Keratinocyte (primary cell): Measurements from ENCODE around the gene SLC16A9. TPM values are rescaled to one million over a fixed set of nuclear protein-coding genes. Genes with fewer than 3 reads are reported as not detected.

Experiments
- DNase-seq: peaks from one replicate; pipeline ENCODE4 v3.0.0-alpha.2; 2011; ENCODE audit warnings: low read depth, missing footprints, low spot score
- FAIRE-seq: peaks from 2 replicates; lab custom pipeline; 2011; peaks lifted over from hg19 to GRCh38; lab: Jason Lieb, UNC
- H2AFZ ChIP-seq: 2 replicates; pipeline ENCODE4 v1.6.0; 2012; ENCODE audit warnings: low read length, control low read depth, inconsistent platforms; ENCODE audit not compliant: control insufficient read depth
- H3K27ac ChIP-seq: 2 replicates; pipeline ENCODE4 v1.5.1; 2011; ENCODE audit warnings: low read length; ENCODE audit not compliant: control insufficient read depth, insufficient read depth
- H3K27me3 ChIP-seq: 3 replicates; pipeline ENCODE4 v1.6.0; 2011; ENCODE audit warnings: low read length; ENCODE audit not compliant: control insufficient read depth, insufficient read depth; ENCODE audit errors: extremely low read depth
- H3K36me3 ChIP-seq, 2 experiments: 2 replicates in 1 of 2; 3 replicates in 1 of 2; pipeline ENCODE4 v1.5.1; 2011; ENCODE audit warnings: low read length in 2 of 2, mild to moderate bottlenecking in 1 of 2; ENCODE audit not compliant: control insufficient read depth in 2 of 2, insufficient read depth in 2 of 2; ENCODE audit errors: extremely low read depth in 1 of 2
- H3K4me1 ChIP-seq: 3 replicates; pipeline ENCODE4 v1.5.1; 2011; ENCODE audit warnings: low read length; ENCODE audit not compliant: control insufficient read depth, insufficient read depth; ENCODE audit errors: extremely low read depth
- H3K4me2 ChIP-seq: 3 replicates; pipeline ENCODE4 v1.6.0; 2011; ENCODE audit warnings: low read depth, low read length; ENCODE audit not compliant: control insufficient read depth, insufficient read depth; ENCODE audit errors: extremely low read depth
- H3K4me3 ChIP-seq, 3 experiments: fragments of 200-600 bp in 1 of 3; sonication (generic) in 1 of 3; 2 replicates in 2 of 3; 3 replicates in 1 of 3; pipeline ENCODE4 v1.5.1; 2011 to 2016; ENCODE audit warnings: low read length in 3 of 3, mild to moderate bottlenecking in 3 of 3, control low read depth in 2 of 3, inconsistent platforms in 1 of 3, low read depth in 1 of 3, mixed read lengths in 1 of 3, mixed run types in 1 of 3, moderate library complexity in 1 of 3; ENCODE audit not compliant: control insufficient read depth in 2 of 3, insufficient read depth in 2 of 3; ENCODE audit errors: extremely low read depth in 1 of 3
- H3K79me2 ChIP-seq: 2 replicates; pipeline ENCODE4 v1.6.0; 2012; ENCODE audit warnings: low read length; ENCODE audit not compliant: control insufficient read depth, insufficient read depth
- H3K9ac ChIP-seq: 3 replicates; pipeline ENCODE4 v1.6.0; 2011; ENCODE audit warnings: low read length; ENCODE audit not compliant: control insufficient read depth, insufficient read depth; ENCODE audit errors: extremely low read depth
- H3K9me1 ChIP-seq: 3 replicates; pipeline ENCODE4 v1.6.0; 2011; ENCODE audit warnings: low read length; ENCODE audit not compliant: control insufficient read depth, insufficient read depth; ENCODE audit errors: extremely low read depth
- H3K9me3 ChIP-seq: 2 replicates; pipeline ENCODE4 v1.5.1; 2012; ENCODE audit warnings: low read depth, low read length; ENCODE audit not compliant: control insufficient read depth
- H4K20me1 ChIP-seq: 3 replicates; pipeline ENCODE4 v1.6.0; 2011; ENCODE audit warnings: low read length; ENCODE audit not compliant: control insufficient read depth, insufficient read depth; ENCODE audit errors: extremely low read depth
- EZH2 ChIP-seq: IDR thresholded peaks from one replicate; pipeline ENCODE4 v1.6.1; 2012; ENCODE audit warnings: inconsistent platforms, mild to moderate bottlenecking, low read length, moderate library complexity
- dilution Hi-C: fragments of 300-500 bp; cut with MboI; formaldehyde crosslinking; loops from one replicate; pipeline ENCODE4 v1.7.0; 2020; ENCODE audit warnings: low sequenced_read_pairs; ENCODE audit not compliant: extremely low pct_ligation_motif_present
- polyA plus RNA-seq, 5 experiments: library from polyadenylated mRNA; depleted of rRNA in 3 of 5; stranded (reverse) in 3 of 5; stranded (forward) in 1 of 5; unstranded in 1 of 5; fragments of >200 nt; gene quantifications; 1 replicate in 1 of 5; 2 replicates in 3 of 5; 3 replicates in 1 of 5; pipeline versions ENCODE4 v1.2.1 to v1.2.3, GENCODE V29; 2011 to 2012; ENCODE audit warnings: missing spikeins in 2 of 5, low read depth in 1 of 5, low replicate concordance in 1 of 5
- TF ChIP-seq, protein P1 (sequence below), 3 experiments: IDR thresholded peaks in 1 of 3; conservative IDR thresholded peaks in 1 of 3; optimal IDR thresholded peaks in 1 of 3; 2 replicates in 2 of 3; 3 replicates in 1 of 3; pipeline versions ENCODE3 to v1.5.1; 2011; ENCODE audit warnings: low read length in 3 of 3, mild to moderate bottlenecking in 3 of 3, moderate library complexity in 2 of 3, control low read depth in 1 of 3, inconsistent platforms in 1 of 3; ENCODE audit not compliant: insufficient read depth in 2 of 3; ENCODE audit errors: extremely low read depth in 1 of 3

The SLC16A9 gene
- polyA plus RNA-seq, 1 donor (not counting 4 experiments of a cell fraction or from before 2014, with no cell fraction given), result 4.5 TPM

DNA sequence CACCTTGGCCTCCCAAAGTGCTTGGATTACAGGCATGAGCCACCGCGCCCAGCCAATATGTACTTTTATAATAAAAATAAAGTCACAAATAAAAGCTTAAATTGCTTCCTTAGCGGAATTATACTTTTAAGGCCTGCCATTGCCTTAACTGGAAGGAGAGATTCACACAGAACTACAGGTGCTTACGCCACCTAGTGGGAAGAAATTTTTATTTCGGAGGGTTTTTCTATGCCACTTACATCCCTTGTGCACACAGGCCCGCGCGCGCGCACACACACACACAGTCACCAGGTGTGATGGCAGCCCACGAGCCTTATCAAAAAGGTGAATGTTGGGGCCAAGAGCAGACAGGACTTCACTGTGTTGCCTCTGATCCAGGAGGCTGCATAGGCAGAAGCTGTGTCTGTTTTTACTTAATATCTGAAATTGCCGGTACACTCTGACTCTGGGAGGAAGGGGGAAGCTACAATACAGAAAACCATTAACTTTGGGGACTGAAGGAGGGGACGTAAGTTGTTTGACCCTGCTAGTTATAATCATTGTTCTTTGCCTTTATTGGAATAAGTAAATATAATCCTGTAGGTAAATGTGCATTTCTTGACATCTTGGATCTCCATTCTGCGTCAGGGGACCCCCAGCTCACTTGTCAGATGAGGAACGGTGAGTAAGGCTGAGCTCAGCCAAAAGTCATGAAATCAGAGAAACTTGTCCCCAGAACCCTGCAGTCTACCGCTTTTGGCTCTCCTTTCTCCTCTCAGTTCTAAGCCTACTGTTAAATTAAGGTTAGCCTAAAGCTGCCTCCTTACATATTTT lies 87.1 kb downstream of the SLC16A9 start:
- FAIRE-seq, result no peak
- dilution Hi-C loops, result loop anchor here (25.0 kb wide), 1 partner anchor 385 kb away; no protein-coding TSS in a partner anchor
- no peaks in the 10 kb centered on the region for H3K79me2 ChIP-seq
- no peaks in the 10 kb centered on the region for H4K20me1 ChIP-seq
- no peak overlapping the region for H3K4me3 ChIP-seq
- H3K4me2 ChIP-seq, result no peak overlapping the region
- no peak overlapping the region for H2AFZ ChIP-seq
- no peaks in the 10 kb centered on the region for H3K36me3 ChIP-seq
- peak; percentile 25 for DNase-seq
- no peak overlapping the region for H3K27ac ChIP-seq
- no peak overlapping the region for H3K9ac ChIP-seq
- H3K27me3 ChIP-seq, result no peaks in the 10 kb centered on the region
- TF ChIP-seq EZH2, result no peak
- TF ChIP-seq, protein P1, sequence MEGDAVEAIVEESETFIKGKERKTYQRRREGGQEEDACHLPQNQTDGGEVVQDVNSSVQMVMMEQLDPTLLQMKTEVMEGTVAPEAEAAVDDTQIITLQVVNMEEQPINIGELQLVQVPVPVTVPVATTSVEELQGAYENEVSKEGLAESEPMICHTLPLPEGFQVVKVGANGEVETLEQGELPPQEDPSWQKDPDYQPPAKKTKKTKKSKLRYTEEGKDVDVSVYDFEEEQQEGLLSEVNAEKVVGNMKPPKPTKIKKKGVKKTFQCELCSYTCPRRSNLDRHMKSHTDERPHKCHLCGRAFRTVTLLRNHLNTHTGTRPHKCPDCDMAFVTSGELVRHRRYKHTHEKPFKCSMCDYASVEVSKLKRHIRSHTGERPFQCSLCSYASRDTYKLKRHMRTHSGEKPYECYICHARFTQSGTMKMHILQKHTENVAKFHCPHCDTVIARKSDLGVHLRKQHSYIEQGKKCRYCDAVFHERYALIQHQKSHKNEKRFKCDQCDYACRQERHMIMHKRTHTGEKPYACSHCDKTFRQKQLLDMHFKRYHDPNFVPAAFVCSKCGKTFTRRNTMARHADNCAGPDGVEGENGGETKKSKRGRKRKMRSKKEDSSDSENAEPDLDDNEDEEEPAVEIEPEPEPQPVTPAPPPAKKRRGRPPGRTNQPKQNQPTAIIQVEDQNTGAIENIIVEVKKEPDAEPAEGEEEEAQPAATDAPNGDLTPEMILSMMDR (optimal IDR thresholded peaks at IDR 0.05 in 1 of 3, IDR thresholded peaks at IDR 0.05 in 1 of 3, conservative IDR thresholded peaks at IDR 0.05 in 1 of 3; ENCODE audit: extremely low read depth in 1 of 3, insufficient read depth in 2 of 3, low read length in 3 of 3), result peak; percentile 36 to 52 (median 45)
- no peaks in the 10 kb centered on the region for H3K9me1 ChIP-seq
- peaks cover 1% of the 10 kb centered on the region for H3K4me1 ChIP-seq
- no peaks in the 10 kb centered on the region for H3K9me3 ChIP-seq

DNA sequence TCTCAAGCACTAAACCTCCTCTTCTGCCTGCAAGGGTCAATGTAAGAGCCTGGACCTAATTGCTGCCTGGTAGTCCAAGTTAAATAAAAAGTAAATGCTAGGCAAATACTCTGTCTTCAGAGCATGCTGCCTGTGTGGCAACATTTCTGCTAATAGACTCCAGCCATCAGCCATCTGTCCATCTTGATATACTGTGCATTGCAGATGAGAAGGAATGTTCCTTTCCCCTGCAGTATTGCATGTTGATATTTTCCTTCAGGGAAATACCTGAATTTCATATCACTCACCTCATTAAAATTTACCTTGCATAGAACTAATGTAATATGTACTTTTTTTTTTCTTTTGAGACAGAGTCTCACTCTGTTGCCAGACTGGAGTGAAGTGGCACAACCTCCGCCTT lies 87.9 kb downstream of the SLC16A9 start:
- Histone ChIP-seq H4K20me1 (no peaks in the 10 kb centered on the region), H3K9me1 (no peaks in the 10 kb centered on the region), H3K4me1 (no peaks in the 10 kb centered on the region), H3K79me2 (no peaks in the 10 kb centered on the region), H3K36me3 (no peaks in the 10 kb centered on the region), H3K4me3 (no peak overlapping the region), H2AFZ (no peak overlapping the region), H3K9ac (no peak overlapping the region), H3K27ac (no peak overlapping the region), H3K9me3 (no peaks in the 10 kb centered on the region), H3K4me2 (no peak overlapping the region), H3K27me3 (no peaks in the 10 kb centered on the region)
- no peak for FAIRE-seq
- dilution Hi-C loops, result loop anchor here (25.0 kb wide), 1 partner anchor 384 kb away; no protein-coding TSS in a partner anchor
- DNase-seq, result no peak
- TF ChIP-seq, protein P1 (optimal IDR thresholded peaks at IDR 0.05 in 1 of 3, IDR thresholded peaks at IDR 0.05 in 1 of 3, conservative IDR thresholded peaks at IDR 0.05 in 1 of 3; ENCODE audit: extremely low read depth in 1 of 3, insufficient read depth in 2 of 3, low read length in 3 of 3), result no peak
- TF ChIP-seq EZH2, result no peak
